ENCODE data around the gene USPL1.

DNA sequence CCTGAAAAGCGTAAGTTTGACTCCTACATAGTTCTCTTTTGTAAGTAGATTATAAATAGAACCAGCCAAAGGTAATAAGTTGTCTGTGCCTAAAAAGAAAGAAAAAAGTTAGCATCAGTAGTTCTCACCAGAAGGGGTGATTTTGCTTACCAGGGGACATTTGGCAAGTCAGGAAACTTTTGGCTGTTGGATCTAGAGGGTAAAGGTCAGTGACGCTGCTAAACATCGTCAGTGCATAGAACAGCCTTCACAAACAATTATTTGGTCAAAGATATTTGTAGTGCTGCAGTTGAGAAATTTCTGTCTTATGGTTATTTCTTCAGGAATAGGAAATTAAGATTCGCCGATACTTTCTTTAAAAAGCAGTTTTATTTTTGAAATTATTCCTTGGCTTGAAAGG, 2.0 kb downstream of the USPL1 start:
- TF ChIP-seq CTCF (IDR thresholded peaks at IDR 0.05; ENCODE audit: insufficient read depth, low read length, poor library complexity, severe bottlenecking): no peak
- TF ChIP-seq EZH2phosphoT487 (conservative IDR thresholded peaks at IDR 0.05; ENCODE audit: low read length): no peak

Measured in SU-DHL-6 (cell line).